HepG2 (cell line): Measurements from ENCODE around the gene KCNQ5. TPM values are rescaled to one million over a fixed set of nuclear protein-coding genes. Genes with fewer than 3 reads are reported as not detected.
A peak's percentile ranks its signal among the peaks of the same experiment; 100 is the strongest.

Experiments
- ATAC-seq: fragments of 200-7000 bp; cut with Tn5 transposase; 3 replicates; pipeline ENCODE4 v1.9.1; 2020; ENCODE audit warnings: mild to moderate bottlenecking, moderate library complexity
- BruUV-seq: library from RNA; stranded (reverse); fragments of 400-500 nt; replicated peaks from 2 replicates; lab custom pipeline; 2021; lab: Mats Ljungman, UMichigan
- CTCF ChIA-PET: fragments of 300-600 bp; formaldehyde crosslinking; extraction: SDS; loops from one replicate; lab custom pipeline; 2021; ENCODE audit warnings: low total read pairs, inconsistent platforms, low intra/inter-chr PET ratio; lab: Yijun Ruan, JAX
- POLR2A ChIA-PET: fragments of 350-600 bp; sonication (Branson Sonifier 250); formaldehyde crosslinking; loops from one replicate; lab custom pipeline; 2020; ENCODE audit warnings: antibody characterized with exemption, inconsistent platforms; lab: Yijun Ruan, JAX
- DNase-seq: peaks from one replicate; pipeline ENCODE4 v3.0.0-alpha.2; 2015; ENCODE audit warnings: low spot score
- FAIRE-seq: peaks from 3 replicates; lab custom pipeline; 2011; peaks lifted over from hg19 to GRCh38; lab: Jason Lieb, UNC
- H2AFZ ChIP-seq: one replicate; pipeline ENCODE4 v1.6.1; 2011; ENCODE audit warnings: low read length, inconsistent platforms
- H3K27ac ChIP-seq: fragments of 300-600 bp; 3 replicates; pipeline ENCODE4 v1.8.0; 2011; ENCODE audit warnings: mixed run types, mild to moderate bottlenecking, mixed read lengths, low read length, inconsistent platforms; ENCODE audit not compliant: insufficient read depth; ENCODE audit errors: extremely low read length
- H3K27me3 ChIP-seq, 2 experiments: fragments of 200-600 bp in 1 of 2; 2 replicates in 1 of 2; 3 replicates in 1 of 2; pipeline versions ENCODE4 v1.6.0 to v1.8.0; 2011; ENCODE audit warnings: low read length in 2 of 2, mild to moderate bottlenecking in 2 of 2, moderate library complexity in 2 of 2, inconsistent platforms in 1 of 2; ENCODE audit not compliant: insufficient read depth in 2 of 2, control insufficient read depth in 1 of 2
- H3K36me3 ChIP-seq, 2 experiments: fragments of 200-600 bp in 1 of 2; replicated peaks in 1 of 2; 2 replicates in 1 of 2; 3 replicates in 1 of 2; pipeline versions ENCODE4 v1.5.1 to v1.8.0; 2011; ENCODE audit warnings: low read length in 2 of 2, inconsistent platforms in 1 of 2; ENCODE audit not compliant: insufficient read depth in 2 of 2, control insufficient read depth in 1 of 2
- H3K4me1 ChIP-seq: 2 replicates; pipeline ENCODE4 v1.5.1; 2012; ENCODE audit warnings: low read length, inconsistent platforms; ENCODE audit not compliant: insufficient read depth
- H3K4me2 ChIP-seq: 2 replicates; pipeline ENCODE4 v1.6.0; 2011; ENCODE audit warnings: low read depth, low read length, inconsistent platforms
- H3K4me3 ChIP-seq, 3 experiments: fragments of 200-600 bp in 1 of 3; sonication (generic), shearing (Covaris generic) in 1 of 3; replicated peaks in 1 of 3; 2 replicates each; pipeline ENCODE4 v1.5.1; 2011 to 2016; ENCODE audit warnings: low read length in 3 of 3, inconsistent platforms in 2 of 3, low read depth in 2 of 3, mild to moderate bottlenecking in 2 of 3, control low read depth in 1 of 3, mixed read lengths in 1 of 3; ENCODE audit not compliant: insufficient read depth in 1 of 3
- H3K79me2 ChIP-seq: one replicate; pipeline ENCODE4 v1.6.1; 2011; ENCODE audit warnings: low read length, inconsistent platforms; ENCODE audit not compliant: insufficient read depth
- H3K9ac ChIP-seq: 2 replicates; pipeline ENCODE4 v1.6.0; 2011; ENCODE audit warnings: mild to moderate bottlenecking, low read depth, low read length, inconsistent platforms; ENCODE audit not compliant: insufficient read depth
- H3K9me3 ChIP-seq: 2 replicates; pipeline ENCODE4 v1.5.1; 2012; ENCODE audit warnings: mild to moderate bottlenecking, low read length
- H4K20me1 ChIP-seq: 2 replicates; pipeline ENCODE4 v1.6.0; 2011; ENCODE audit warnings: inconsistent platforms, mild to moderate bottlenecking, low read length, moderate library complexity; ENCODE audit not compliant: insufficient read depth
- E2F5 ChIP-seq: sonication (generic); formaldehyde crosslinking; conservative IDR thresholded peaks from 2 replicates; pipeline ENCODE4 v1.4.0; 2020; ENCODE audit warnings: missing genetic modification reagents
- FOXO4 ChIP-seq: sonication (generic); formaldehyde crosslinking; conservative IDR thresholded peaks from 2 replicates; pipeline ENCODE4 v1.8.1; 2023; ENCODE audit warnings: missing genetic modification reagents
- GATAD2A ChIP-seq: IDR thresholded peaks from 2 replicates; pipeline ENCODE4 v1.6.1; 2016
- KLF16 ChIP-seq, 2 experiments: sonication (generic) in 1 of 2; formaldehyde crosslinking in 1 of 2; IDR thresholded peaks; 2 replicates each; pipeline versions ENCODE4 v1.6.1 to v1.8.0; 2016 to 2023; ENCODE audit warnings: missing genetic modification reagents in 2 of 2, missing compliant biosample characterization in 1 of 2
- MED13 ChIP-seq: sonication (generic); formaldehyde crosslinking; IDR thresholded peaks from 2 replicates; pipeline ENCODE4 v1.5.0; 2020; ENCODE audit warnings: missing genetic modification reagents
- PAF1 ChIP-seq: IDR thresholded peaks from 2 replicates; pipeline ENCODE4 v1.6.1; 2016; ENCODE audit warnings: missing genetic modification reagents, missing compliant biosample characterization
- RNF2 ChIP-seq: fragments of 450-650 bp; conservative IDR thresholded peaks from 2 replicates; pipeline ENCODE4 v1.6.1; 2016; ENCODE audit warnings: low read depth
- SNAPC2 ChIP-seq: sonication (generic); formaldehyde crosslinking; IDR thresholded peaks from 2 replicates; pipeline ENCODE4 v1.8.1; 2022; ENCODE audit warnings: mild to moderate bottlenecking, missing genetic modification reagents
- SOX5 ChIP-seq: IDR thresholded peaks from 2 replicates; pipeline ENCODE4 v1.6.1; 2016; ENCODE audit warnings: borderline replicate concordance
- TBX2 ChIP-seq: sonication (generic); formaldehyde crosslinking; IDR thresholded peaks from 2 replicates; pipeline ENCODE4 v1.5.0; 2020; ENCODE audit warnings: missing genetic modification reagents, mild to moderate bottlenecking, borderline replicate concordance
- ZBTB3 ChIP-seq: sonication (generic); formaldehyde crosslinking; IDR thresholded peaks from 2 replicates; pipeline ENCODE4 v1.4.0; 2020; ENCODE audit warnings: low read depth, mild to moderate bottlenecking, moderate library complexity, missing genetic modification reagents, borderline replicate concordance
- ZNF180 ChIP-seq: sonication (generic); formaldehyde crosslinking; IDR thresholded peaks from 2 replicates; pipeline ENCODE4 v1.4.0; 2020; ENCODE audit warnings: low read depth, missing genetic modification reagents, borderline replicate concordance
- ZNF3 ChIP-seq: IDR thresholded peaks from 2 replicates; pipeline ENCODE4 v1.7.0; 2017; ENCODE audit warnings: inconsistent platforms
- ZNF44 ChIP-seq: sonication (generic); formaldehyde crosslinking; IDR thresholded peaks from 2 replicates; pipeline ENCODE4 v1.5.1; 2020; ENCODE audit warnings: mild to moderate bottlenecking, missing genetic modification reagents
- ZNF549 ChIP-seq: sonication (generic); formaldehyde crosslinking; IDR thresholded peaks from 2 replicates; pipeline ENCODE4 v1.5.0; 2020; ENCODE audit warnings: missing genetic modification reagents
- ZNF569 ChIP-seq: sonication (generic); formaldehyde crosslinking; IDR thresholded peaks from 2 replicates; pipeline ENCODE4 v1.5.0; 2020; ENCODE audit warnings: mild to moderate bottlenecking, missing genetic modification reagents, moderate library complexity, borderline replicate concordance
- ZNF670 ChIP-seq: sonication (generic); formaldehyde crosslinking; IDR thresholded peaks from 2 replicates; pipeline ENCODE4 v1.8.0; 2022; ENCODE audit warnings: mild to moderate bottlenecking, missing genetic modification reagents, borderline replicate concordance
- ZNF878 ChIP-seq: sonication (generic); formaldehyde crosslinking; IDR thresholded peaks from 2 replicates; pipeline ENCODE4 v1.8.1; 2023; ENCODE audit warnings: mild to moderate bottlenecking, missing genetic modification reagents, moderate library complexity
- WGBS: methylation state at CpG from one replicate; pipeline ENCODE4 v1.1.6; 2017; ENCODE audit warnings: low lambda C conversion rate; 5-methylcytosine and 5-hydroxymethylcytosine counted together
- in situ Hi-C: cut with HindIII; loops from 2 replicates; pipeline ENCODE4 v1.10.0; 2017; ENCODE audit warnings: low pct_unique_long_range_greater_than_20kb; ENCODE audit not compliant: extremely low pct_ligation_motif_present
- intact Hi-C: fragments of 100-400 bp; cut with micrococcal nuclease; formaldehyde crosslinking; loops from one replicate; pipeline ENCODE4 v1.10.0; 2022; ENCODE audit not compliant: unreplicated experiment
- polyA plus RNA-seq, 8 experiments: library from polyadenylated mRNA; depleted of rRNA in 3 of 8; stranded (reverse) in 7 of 8; unstranded in 1 of 8; fragments of >200 nt; fragmentation: Illumina TruSeq in 4 of 8; extraction: Trizol in 4 of 8; gene quantifications; 2 replicates each; pipeline versions ENCODE4 v1.2.1 to v1.2.3, GENCODE V29; 2011 to 2016; ENCODE audit warnings: low read depth in 4 of 8, missing spikeins in 1 of 8, mixed read lengths in 1 of 8; ENCODE audit not compliant: insufficient read depth in 1 of 8
- total RNA-seq, 5 experiments: library from RNA; depleted of rRNA; stranded (reverse); fragments of >200 nt; fragmentation: Illumina TruSeq; extraction: Trizol; gene quantifications; 2 replicates each; pipeline ENCODE4 v1.2.3, GENCODE V29; 2016; ENCODE audit warnings: low read depth in 1 of 5

Gene KCNQ5
- total and polyA plus RNA-seq, 2 of the 13 experiments (the other 11 are each of a cell fraction or from before 2014, with no cell fraction given) = 0.04 TPM; not detected in 1

GRCh38 chr6:73076211-73076954 lies 454.5 kb downstream of the KCNQ5 start:
- H3K9ac ChIP-seq = no peak overlapping the region
- H3K27me3 ChIP-seq = no peaks in the 10 kb centered on the region
- FAIRE-seq = no peak
- no peak overlapping the region for H2AFZ ChIP-seq
- H3K4me1 ChIP-seq = no peaks in the 10 kb centered on the region
- no peaks in the 10 kb centered on the region for H3K36me3 ChIP-seq
- BruUV-seq = no TSS peak
- peak; percentile 24 for DNase-seq
- no peak overlapping the region for H3K4me2 ChIP-seq
- ChIA-PET POLR2A (no interaction called here), CTCF (no interaction called here)
- no peak for ATAC-seq
- no peaks in the 10 kb centered on the region for H3K79me2 ChIP-seq
- no peaks in the 10 kb centered on the region for H3K9me3 ChIP-seq
- TF ChIP-seq KLF16 (CRISPR knock-in tag; IDR thresholded peaks at IDR 0.05) (no peak), TBX2 (CRISPR knock-in tag) (no peak), ZNF878 (CRISPR knock-in tag) (no peak), SOX5 (no peak), SNAPC2 (CRISPR knock-in tag) (no peak), ZNF569 (CRISPR knock-in tag) (no peak)
- no peak overlapping the region for H3K4me3 ChIP-seq
- in situ Hi-C loops = no loop called here
- no peak overlapping the region for H3K27ac ChIP-seq
- intact Hi-C loops = no loop called here
- H4K20me1 ChIP-seq = no peaks in the 10 kb centered on the region

- Histone ChIP-seq H2AFZ (no peak overlapping the region), H3K4me3 (no peak overlapping the region), H3K4me1 (no peaks in the 10 kb centered on the region), H3K4me2 (no peak overlapping the region), H3K9ac (no peak overlapping the region), H4K20me1 (no peaks in the 10 kb centered on the region), H3K36me3 (no peaks in the 10 kb centered on the region), H3K9me3 (no peaks in the 10 kb centered on the region), H3K79me2 (no peaks in the 10 kb centered on the region), H3K27me3 (no peaks in the 10 kb centered on the region; a peak in 1 of 5 replicates), H3K27ac (no peak overlapping the region)
- DNase-seq (no peak), ATAC-seq (no peak), FAIRE-seq (no peak)
- in situ Hi-C loops (no loop called here), intact Hi-C loops (no loop called here)
- 96% methylated on average over 1 of the region's 1 CpG for WGBS
- CTCF ChIA-PET = no interaction called here
- BruUV-seq = no TSS peak
- POLR2A ChIA-PET = no interaction called here
- TF ChIP-seq ZNF180 (CRISPR knock-in tag) (no peak), FOXO4 (CRISPR knock-in tag) (no peak), ZNF44 (no peak), RNF2 (no peak), E2F5 (CRISPR knock-in tag) (no peak), ZBTB3 (CRISPR knock-in tag) (no peak), ZNF3 (no peak), ZNF670 (CRISPR knock-in tag) (no peak), TBX2 (CRISPR knock-in tag) (no peak), ZNF549 (CRISPR knock-in tag) (no peak), PAF1 (CRISPR knock-in tag) (no peak), MED13 (no peak), GATAD2A (CRISPR knock-in tag) (no peak)
Measured at GRCh38 chr6:73078333-73078862, 456.5 kb downstream of the KCNQ5 start.
